Measurements from ENCODE around the gene FOLR2. TPM values are rescaled to one million over a fixed set of nuclear protein-coding genes. Genes with fewer than 3 reads are reported as not detected.
"Not testable (repeated sequence)": the region's sequence is repeated elsewhere in the genome, so short reads cannot be mapped to it uniquely, and the experiment has no call there.

The FOLR2 gene
- total RNA-seq, 1 donor from 2014 or later, result 29.9 TPM

- no peak for DNase-seq (ENCODE audit: low spot score)
Observed at GRCh38 chr11:72240461-72241290, 24.1 kb downstream of the FOLR2 start.

- no peak for DNase-seq (ENCODE audit: low spot score)
Observed at GRCh38 chr11:72241291-72241781, 24.7 kb downstream of the FOLR2 start.

GRCh38 chr11:72242141-72242540 lies 25.5 kb downstream of the FOLR2 start:
- no peak for DNase-seq (ENCODE audit: low spot score)

GRCh38 chr11:72243173-72244059 lies 26.8 kb downstream of the FOLR2 start:
- no peak for DNase-seq (ENCODE audit: low spot score)

GRCh38 chr11:72244060-72244360 lies 27.4 kb downstream of the FOLR2 start, which contains the start of gene PHOX2A:
PHOX2A (minus strand) TSS chr11:72244176; CDS start chr11:72244004, 172 bp downstream.
- DNase-seq (ENCODE audit: low spot score), result no peak

GRCh38 chr11:72244361-72245262 lies 28.0 kb downstream of the FOLR2 start:
- no peak for DNase-seq (ENCODE audit: low spot score)

- no peak for DNase-seq (ENCODE audit: low spot score)
Observed at GRCh38 chr11:72245263-72245816, 28.7 kb downstream of the FOLR2 start.

- DNase-seq (ENCODE audit: low spot score), result no peak
Observed at GRCh38 chr11:72247584-72247983, 31.0 kb downstream of the FOLR2 start.

- DNase-seq (ENCODE audit: low spot score), result no peak
Observed at GRCh38 chr11:72249961-72250360, 33.4 kb downstream of the FOLR2 start.

- no peak for DNase-seq (ENCODE audit: low spot score)
Observed at GRCh38 chr11:72250661-72251464, 34.3 kb downstream of the FOLR2 start.

GRCh38 chr11:72251614-72252013 lies 35.0 kb downstream of the FOLR2 start:
- DNase-seq (ENCODE audit: low spot score), result no peak

- no peak for DNase-seq (ENCODE audit: low spot score)
Observed at GRCh38 chr11:72253392-72253791, 36.8 kb downstream of the FOLR2 start.

GRCh38 chr11:72254299-72254993 lies 37.9 kb downstream of the FOLR2 start:
- no peak for DNase-seq (ENCODE audit: low spot score)

GRCh38 chr11:72257570-72257969 lies 41.0 kb downstream of the FOLR2 start:
- no peak for DNase-seq (ENCODE audit: low spot score)

GRCh38 chr11:72259490-72259889 lies 42.9 kb downstream of the FOLR2 start:
- DNase-seq (ENCODE audit: low spot score), result no peak

GRCh38 chr11:72260574-72260973 lies 44.0 kb downstream of the FOLR2 start:
- DNase-seq (ENCODE audit: low spot score), result no peak

- DNase-seq (ENCODE audit: low spot score), result no peak
Observed at GRCh38 chr11:72263361-72263760, 46.8 kb downstream of the FOLR2 start.

GRCh38 chr11:72265951-72266350 lies 49.4 kb downstream of the FOLR2 start:
- no peak for DNase-seq (ENCODE audit: low spot score)

GRCh38 chr11:72266960-72267359 lies 50.4 kb downstream of the FOLR2 start:
- not testable (repeated sequence) for DNase-seq (ENCODE audit: low spot score)

Measured in umbilical cord (tissue), 2 donors.